Mucosa of stomach (tissue), 1 donor: ENCODE measurements around the gene BABAM2.

Source experiments
- H3K27me3 ChIP-seq: one replicate; pipeline ENCODE4 v1.7.0; 2013; ENCODE audit warnings: mild to moderate bottlenecking, low read length; ENCODE audit not compliant: control insufficient read depth, insufficient read depth
- H3K36me3 ChIP-seq: one replicate; pipeline ENCODE4 v1.7.0; 2013; ENCODE audit warnings: low read length; ENCODE audit not compliant: control insufficient read depth, insufficient read depth
- H3K4me1 ChIP-seq: one replicate; pipeline ENCODE4 v1.7.0; 2013; ENCODE audit warnings: mild to moderate bottlenecking, low read length; ENCODE audit not compliant: control insufficient read depth, insufficient read depth
- H3K4me3 ChIP-seq: one replicate; pipeline ENCODE4 v1.7.0; 2013; ENCODE audit warnings: low read length
- H3K9ac ChIP-seq: one replicate; pipeline ENCODE4 v1.7.0; 2013; ENCODE audit warnings: mild to moderate bottlenecking, low read length, moderate library complexity
- H3K9me3 ChIP-seq: one replicate; pipeline ENCODE4 v1.7.0; 2013; ENCODE audit warnings: mild to moderate bottlenecking, low read length, moderate library complexity; ENCODE audit not compliant: control insufficient read depth
- donor health status: Pancreatic carcinoma.

Gene BABAM2

DNA sequence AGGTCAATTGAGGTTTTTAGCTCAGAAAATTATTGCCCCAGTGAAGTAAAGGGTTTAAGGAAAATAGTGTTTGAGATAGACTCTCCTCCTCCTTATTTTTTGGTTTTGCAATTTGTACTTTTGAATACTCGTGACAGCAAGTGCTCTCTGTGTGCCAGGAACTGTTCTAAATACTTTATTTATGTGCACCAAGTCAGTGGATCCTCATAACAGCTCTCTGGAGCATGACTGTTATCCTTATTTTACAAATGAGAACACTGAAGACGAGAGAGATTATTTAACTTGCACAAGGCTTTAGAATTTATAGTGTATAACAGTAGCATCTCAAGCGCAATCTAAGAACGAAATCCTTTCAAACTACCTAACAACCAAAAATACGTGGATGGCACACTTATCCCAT is 24.7 kb downstream of the BABAM2 start:
- no peaks in the 10 kb centered on the region for H3K9me3 ChIP-seq
- H3K27me3 ChIP-seq, result no peaks in the 10 kb centered on the region
- no peaks in the 10 kb centered on the region for H3K36me3 ChIP-seq
- no peak overlapping the region for H3K4me3 ChIP-seq
- peaks cover 15% of the 10 kb centered on the region for H3K4me1 ChIP-seq
- no peak overlapping the region for H3K9ac ChIP-seq

GRCh38 chr2:27915874-27916273 is 25.3 kb downstream of the BABAM2 start:
- H3K4me1 ChIP-seq, result peaks cover 15% of the 10 kb centered on the region
- H3K9me3 ChIP-seq, result no peaks in the 10 kb centered on the region
- no peaks in the 10 kb centered on the region for H3K27me3 ChIP-seq
- no peak overlapping the region for H3K9ac ChIP-seq
- H3K36me3 ChIP-seq, result no peaks in the 10 kb centered on the region
- no peak overlapping the region for H3K4me3 ChIP-seq

- no peaks in the 10 kb centered on the region for H3K9me3 ChIP-seq
Observed at GRCh38 chr2:27916293-27916995, 25.9 kb downstream of the BABAM2 start.

DNA sequence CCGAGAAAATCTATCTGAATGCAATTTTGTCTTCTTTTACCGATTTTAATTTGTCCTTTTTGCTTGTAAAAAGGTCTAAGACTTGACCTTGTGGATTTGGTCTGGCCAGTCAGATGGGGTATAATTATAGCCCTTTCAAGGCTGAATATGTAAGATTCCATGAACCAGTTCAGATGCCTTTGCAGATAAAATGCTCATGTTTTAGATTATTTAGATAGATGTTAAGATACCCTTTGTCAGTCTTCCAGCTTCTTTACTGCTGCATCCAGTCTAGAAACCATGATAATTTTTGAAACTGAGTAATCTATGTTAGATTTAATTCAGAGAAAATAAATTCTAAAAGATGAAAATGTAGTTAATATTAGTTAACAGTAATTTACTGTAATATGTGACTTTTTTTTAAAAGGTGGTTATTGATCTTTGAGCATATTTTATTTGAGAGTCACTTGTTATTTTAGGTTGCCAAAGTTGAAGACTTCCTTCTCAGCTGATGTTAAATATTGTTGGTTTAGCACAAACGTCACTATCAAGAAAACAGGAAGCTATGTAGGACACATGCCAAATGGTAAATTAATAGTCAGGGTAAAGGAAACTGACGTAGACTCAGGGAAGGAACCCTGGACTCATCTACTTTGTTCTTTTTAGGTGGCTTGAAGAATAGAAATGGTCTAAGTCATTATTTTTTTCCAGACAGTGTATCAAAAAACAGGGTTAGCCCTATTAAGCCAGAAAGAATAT is 29.8 kb downstream of the BABAM2 start:
- H3K4me3 ChIP-seq, result no peak overlapping the region
- peaks cover 27% of the 10 kb centered on the region for H3K4me1 ChIP-seq
- no peaks in the 10 kb centered on the region for H3K9me3 ChIP-seq
- H3K9ac ChIP-seq, result no peak overlapping the region
- no peaks in the 10 kb centered on the region for H3K27me3 ChIP-seq
- H3K36me3 ChIP-seq, result no peaks in the 10 kb centered on the region

More at GRCh38 chr2:27916293-27916995, 25.9 kb downstream of the BABAM2 start:
- Histone ChIP-seq H3K4me1 (peaks cover 16% of the 10 kb centered on the region), H3K4me3 (no peak overlapping the region), H3K9ac (peak overlapping the region; percentile 18), H3K36me3 (no peaks in the 10 kb centered on the region), H3K27me3 (no peaks in the 10 kb centered on the region)

- H3K9me3 ChIP-seq, result no peaks in the 10 kb centered on the region
- no peaks in the 10 kb centered on the region for H3K27me3 ChIP-seq
Observed at GRCh38 chr2:27921424-27921823, 30.9 kb downstream of the BABAM2 start.

GRCh38 chr2:27921880-27922547 is 31.5 kb downstream of the BABAM2 start:
- peak overlapping the region; percentile 46 for H3K9ac ChIP-seq
- H3K9me3 ChIP-seq, result no peaks in the 10 kb centered on the region
- peaks cover 16% of the 10 kb centered on the region for H3K4me1 ChIP-seq
- no peak overlapping the region for H3K4me3 ChIP-seq
- H3K27me3 ChIP-seq, result no peaks in the 10 kb centered on the region
- no peaks in the 10 kb centered on the region for H3K36me3 ChIP-seq

More at GRCh38 chr2:27921424-27921823, 30.9 kb downstream of the BABAM2 start:
- Histone ChIP-seq H3K36me3 (no peaks in the 10 kb centered on the region), H3K9ac (no peak overlapping the region), H3K4me3 (no peak overlapping the region), H3K4me1 (peaks cover 20% of the 10 kb centered on the region)

DNA sequence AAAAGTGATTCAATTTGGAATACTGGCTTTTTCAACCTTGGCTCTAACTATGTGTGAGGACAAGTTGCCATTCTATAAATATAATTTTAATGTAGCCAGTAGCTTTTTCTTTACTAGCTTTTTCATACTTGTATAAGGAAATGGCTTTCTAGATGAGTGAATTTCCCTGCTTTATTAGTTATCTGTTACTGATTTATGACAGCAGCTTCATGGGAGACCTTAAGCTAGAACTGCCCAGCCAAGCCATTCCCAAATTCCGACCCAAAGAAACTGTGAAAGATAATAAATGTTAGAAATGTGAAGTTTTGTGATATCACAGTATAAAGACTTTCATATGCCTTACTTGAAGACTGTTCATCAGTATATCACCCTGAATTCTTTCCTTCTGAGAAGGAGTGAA is 32.3 kb downstream of the BABAM2 start:
- Histone ChIP-seq H3K36me3 (no peaks in the 10 kb centered on the region), H3K9me3 (no peaks in the 10 kb centered on the region), H3K27me3 (no peaks in the 10 kb centered on the region), H3K4me3 (no peak overlapping the region), H3K4me1 (peaks cover 16% of the 10 kb centered on the region), H3K9ac (no peak overlapping the region)

DNA sequence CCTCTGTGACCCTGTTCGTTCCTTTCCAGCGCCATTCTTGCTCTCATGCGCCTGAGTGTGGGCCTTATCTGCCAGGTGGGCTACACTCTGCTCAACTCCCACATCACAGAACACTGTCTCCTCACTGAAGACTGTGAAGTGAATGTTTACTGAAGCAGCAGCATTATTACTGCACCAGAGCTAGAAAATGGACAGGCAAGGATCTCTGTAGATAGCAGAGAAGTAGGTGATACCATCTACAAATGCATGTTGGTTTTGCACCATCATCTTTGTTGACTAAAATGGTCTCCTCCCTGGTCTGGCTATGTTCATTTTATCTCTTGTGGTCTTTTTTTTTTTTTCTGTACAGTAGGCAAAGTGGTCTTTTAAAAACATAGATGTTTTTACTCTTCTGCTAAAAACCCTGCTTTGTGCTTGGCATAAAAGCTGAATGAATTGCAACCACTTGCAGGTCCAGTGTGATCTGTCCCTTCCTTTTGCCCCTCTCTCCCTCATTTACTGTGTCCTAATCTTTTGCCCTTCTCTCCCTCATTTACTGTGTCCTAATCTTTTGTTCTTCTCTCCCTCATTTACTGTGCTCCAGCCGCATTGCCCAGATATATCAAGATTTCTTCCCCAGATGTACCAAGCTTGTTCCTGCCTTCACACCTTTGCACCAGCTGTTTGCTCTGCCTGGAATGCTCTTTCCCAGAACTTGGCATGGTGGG is 35.4 kb downstream of the BABAM2 start:
- H3K9me3 ChIP-seq, result no peaks in the 10 kb centered on the region
- H3K27me3 ChIP-seq, result no peaks in the 10 kb centered on the region
- H3K4me3 ChIP-seq, result no peak overlapping the region
- H3K9ac ChIP-seq, result no peak overlapping the region
- H3K36me3 ChIP-seq, result no peaks in the 10 kb centered on the region
- H3K4me1 ChIP-seq, result peaks cover 25% of the 10 kb centered on the region

DNA sequence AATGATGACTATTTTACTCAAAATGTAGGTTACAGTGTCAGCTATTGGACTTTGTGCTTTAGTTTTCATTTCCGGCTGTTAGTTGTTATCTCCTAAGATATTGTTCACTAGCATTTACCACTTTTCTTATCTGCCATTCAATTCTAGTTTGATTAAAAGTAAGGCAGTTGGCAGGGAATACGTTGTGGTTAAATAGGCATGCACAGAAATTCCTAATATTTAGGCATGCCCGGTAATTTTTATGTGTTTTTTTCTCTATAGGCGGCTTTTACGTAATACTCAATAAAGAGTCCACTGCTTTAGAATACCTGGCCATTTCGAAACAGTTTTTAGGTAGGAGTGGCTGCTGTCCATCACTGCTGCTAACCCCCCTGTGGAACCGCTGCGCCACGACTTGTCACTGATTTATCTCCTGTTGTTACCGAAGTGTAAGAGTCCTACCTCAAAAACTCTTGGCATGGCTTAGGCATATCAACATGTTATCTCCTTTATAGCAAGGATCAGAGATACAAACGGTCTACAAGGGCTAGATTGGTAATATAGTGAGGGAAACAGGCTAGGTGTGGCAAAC is 39.5 kb downstream of the BABAM2 start:
- Histone ChIP-seq H3K9ac (no peak overlapping the region), H3K9me3 (no peaks in the 10 kb centered on the region), H3K4me1 (peaks cover 21% of the 10 kb centered on the region), H3K27me3 (no peaks in the 10 kb centered on the region), H3K36me3 (no peaks in the 10 kb centered on the region), H3K4me3 (no peak overlapping the region)

GRCh38 chr2:27931361-27931950 is 40.9 kb downstream of the BABAM2 start:
- Histone ChIP-seq H3K36me3 (no peaks in the 10 kb centered on the region), H3K9ac (no peak overlapping the region), H3K4me1 (peaks cover 21% of the 10 kb centered on the region), H3K4me3 (no peak overlapping the region), H3K27me3 (no peaks in the 10 kb centered on the region), H3K9me3 (no peaks in the 10 kb centered on the region)

- Histone ChIP-seq H3K36me3 (no peaks in the 10 kb centered on the region), H3K9ac (no peak overlapping the region), H3K4me1 (peaks cover 21% of the 10 kb centered on the region), H3K9me3 (no peaks in the 10 kb centered on the region), H3K4me3 (no peak overlapping the region), H3K27me3 (no peaks in the 10 kb centered on the region)
Observed at GRCh38 chr2:27932396-27932795, 41.9 kb downstream of the BABAM2 start.
